A673 (cell line): ENCODE data around the gene HPRT1.

Experiments
- EZH2 ChIP-seq: fragments of 200-600 bp; sonication (generic); IDR thresholded peaks from 2 replicates; pipeline ENCODE4 v1.6.1; 2017; ENCODE audit warnings: borderline replicate concordance, low read depth, mild to moderate bottlenecking, mixed read lengths, antibody characterized with exemption, low read length; ENCODE audit not compliant: poor library complexity, severe bottlenecking
- TF ChIP-seq, protein P1 (sequence below): fragments of 300-800, 200-600 bp; sonication (generic); conservative IDR thresholded peaks from 2 replicates; pipeline ENCODE4 v1.5.1; 2017; ENCODE audit warnings: low read depth, mild to moderate bottlenecking, antibody characterized with exemption, low read length, moderate library complexity, mixed read lengths

DNA sequence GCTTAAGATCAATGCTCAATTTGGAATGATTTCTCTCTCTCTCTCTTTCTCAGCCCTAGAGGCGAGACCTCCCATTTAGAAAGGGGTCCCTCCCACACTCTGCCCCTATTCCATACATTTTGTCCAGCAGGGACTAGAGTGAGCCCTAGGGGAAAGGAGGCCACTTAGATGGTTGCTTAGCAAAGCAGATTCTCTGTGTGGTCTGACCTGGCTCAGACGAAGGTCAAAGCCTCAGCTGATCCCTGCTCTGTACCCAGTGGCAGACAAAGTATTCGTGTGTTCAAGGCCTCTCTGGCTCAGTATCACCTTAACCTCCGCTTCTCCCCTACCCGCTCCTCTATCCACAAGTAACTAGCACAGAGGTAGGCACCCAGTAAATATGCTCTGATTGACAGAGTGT is 78.4 kb downstream of the HPRT1 start:
- TF ChIP-seq, protein P1, sequence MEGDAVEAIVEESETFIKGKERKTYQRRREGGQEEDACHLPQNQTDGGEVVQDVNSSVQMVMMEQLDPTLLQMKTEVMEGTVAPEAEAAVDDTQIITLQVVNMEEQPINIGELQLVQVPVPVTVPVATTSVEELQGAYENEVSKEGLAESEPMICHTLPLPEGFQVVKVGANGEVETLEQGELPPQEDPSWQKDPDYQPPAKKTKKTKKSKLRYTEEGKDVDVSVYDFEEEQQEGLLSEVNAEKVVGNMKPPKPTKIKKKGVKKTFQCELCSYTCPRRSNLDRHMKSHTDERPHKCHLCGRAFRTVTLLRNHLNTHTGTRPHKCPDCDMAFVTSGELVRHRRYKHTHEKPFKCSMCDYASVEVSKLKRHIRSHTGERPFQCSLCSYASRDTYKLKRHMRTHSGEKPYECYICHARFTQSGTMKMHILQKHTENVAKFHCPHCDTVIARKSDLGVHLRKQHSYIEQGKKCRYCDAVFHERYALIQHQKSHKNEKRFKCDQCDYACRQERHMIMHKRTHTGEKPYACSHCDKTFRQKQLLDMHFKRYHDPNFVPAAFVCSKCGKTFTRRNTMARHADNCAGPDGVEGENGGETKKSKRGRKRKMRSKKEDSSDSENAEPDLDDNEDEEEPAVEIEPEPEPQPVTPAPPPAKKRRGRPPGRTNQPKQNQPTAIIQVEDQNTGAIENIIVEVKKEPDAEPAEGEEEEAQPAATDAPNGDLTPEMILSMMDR: no peak
- no peak for TF ChIP-seq EZH2
